Smooth muscle cell (in vitro differentiated cells): ENCODE data around the gene EFNA1. TPM values are rescaled to one million over a fixed set of nuclear protein-coding genes. Genes with fewer than 3 reads are reported as not detected.

ENCODE experiments used
- DNase-seq: peaks from one replicate; lab custom pipeline; 2025; ENCODE audit not compliant: unreplicated experiment; lab: John Stamatoyannopoulos, UW
- H2AFZ ChIP-seq: fragments of 200-600 bp; sonication (generic); 2 replicates; pipeline ENCODE4 v1.6.0; 2016; ENCODE audit warnings: antibody characterized with exemption, low read depth, mild to moderate bottlenecking
- H3F3A ChIP-seq: fragments of 200-600 bp; sonication (generic); 2 replicates; pipeline ENCODE4 v1.6.0; 2017; ENCODE audit warnings: antibody characterized with exemption, low read depth
- H3K27ac ChIP-seq: fragments of 200-600 bp; sonication (generic); 2 replicates; pipeline ENCODE4 v1.5.1; 2016; ENCODE audit warnings: low read depth, mild to moderate bottlenecking
- H3K27me3 ChIP-seq: fragments of 200-600 bp; sonication (generic); 2 replicates; pipeline ENCODE4 v1.6.1; 2016; ENCODE audit warnings: low read depth, mild to moderate bottlenecking
- H3K36me3 ChIP-seq: fragments of 200-600 bp; sonication (generic); 2 replicates; pipeline ENCODE4 v1.5.1; 2016; ENCODE audit warnings: low read depth
- H3K4me1 ChIP-seq: fragments of 200-600 bp; sonication (generic); 2 replicates; pipeline ENCODE4 v1.5.1; 2016; ENCODE audit warnings: low read depth
- H3K4me2 ChIP-seq: fragments of 200-600 bp; sonication (generic); 2 replicates; pipeline ENCODE4 v1.6.0; 2016; ENCODE audit warnings: mild to moderate bottlenecking
- H3K4me3 ChIP-seq: fragments of 200-600 bp; sonication (generic); 2 replicates; pipeline ENCODE4 v1.5.1; 2016; ENCODE audit warnings: mild to moderate bottlenecking
- H3K79me2 ChIP-seq: fragments of 200-600 bp; sonication (generic); 2 replicates; pipeline ENCODE4 v1.6.0; 2016; ENCODE audit warnings: low read depth, mild to moderate bottlenecking
- H3K9ac ChIP-seq: fragments of 200-600 bp; sonication (generic); 2 replicates; pipeline ENCODE4 v1.6.0; 2016; ENCODE audit warnings: low read depth
- H3K9me3 ChIP-seq: fragments of 200-600 bp; sonication (generic); replicated peaks from 2 replicates; pipeline ENCODE4 v1.5.1; 2016; ENCODE audit warnings: low read depth
- H4K20me1 ChIP-seq: fragments of 200-600 bp; sonication (generic); 2 replicates; pipeline ENCODE4 v1.6.0; 2016; ENCODE audit warnings: low read depth
- CTCF ChIP-seq: fragments of 200-600 bp; sonication (generic); IDR thresholded peaks from 2 replicates; pipeline ENCODE4 v1.5.1; 2017; ENCODE audit warnings: borderline replicate concordance, mild to moderate bottlenecking, antibody characterized with exemption; ENCODE audit not compliant: insufficient read depth, poor library complexity, severe bottlenecking
- WGBS: methylation state at CpG from one replicate; pipeline ENCODE4 v1.1.7; 2016; ENCODE audit warnings: low lambda C conversion rate; 5-methylcytosine and 5-hydroxymethylcytosine counted together
- polyA plus RNA-seq: library from polyadenylated mRNA; unstranded; fragments of >200 nt; fragmentation: Nextera tagmentation; extraction: Ambion mirVana; gene quantifications from 2 replicates; pipeline ENCODE4 v1.2.1, GENCODE V29; 2016
- total RNA-seq: library from RNA; depleted of rRNA; stranded (reverse); fragments of >200 nt; gene quantifications from 2 replicates; pipeline ENCODE4 v1.2.3, GENCODE V29; 2014

Gene EFNA1
- total and polyA plus RNA-seq, 2 experiments from 2014 or later, result 16.4 to 20.9 TPM

DNA sequence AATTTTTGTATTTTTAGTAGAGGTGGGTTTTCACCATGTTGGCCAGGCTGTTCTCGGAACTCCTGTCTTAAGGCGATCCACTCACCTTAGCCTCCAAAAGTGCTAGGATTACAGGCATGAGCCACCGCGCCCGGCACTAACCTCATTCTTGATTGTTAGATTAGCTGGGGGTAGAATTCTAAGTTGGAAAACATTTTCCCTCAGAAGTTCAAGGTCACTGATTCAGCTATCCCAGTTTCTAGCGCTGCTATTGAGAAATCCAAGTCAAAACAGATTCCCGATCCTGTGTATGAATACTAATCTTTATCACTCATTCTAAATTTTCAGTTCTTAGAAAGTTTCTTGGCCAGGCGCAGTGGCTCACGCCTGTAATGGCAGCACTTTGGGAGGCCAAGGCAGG is 24.4 kb upstream of the EFNA1 start:
- H3K4me1 ChIP-seq, result no peaks in the 10 kb centered on the region
- H3K27ac ChIP-seq, result no peak overlapping the region
- 95% methylated on average over 9 of the region's 9 CpGs for WGBS
- H3K9me3 ChIP-seq, result no peaks in the 10 kb centered on the region
- H3K36me3 ChIP-seq, result no peaks in the 10 kb centered on the region
- H4K20me1 ChIP-seq, result no peaks in the 10 kb centered on the region
- no peak overlapping the region for H3K9ac ChIP-seq
- no peak overlapping the region for H3K4me3 ChIP-seq
- no peaks in the 10 kb centered on the region for H3K79me2 ChIP-seq
- H3K27me3 ChIP-seq, result no peaks in the 10 kb centered on the region
- no peak overlapping the region for H2AFZ ChIP-seq
- TF ChIP-seq CTCF, result no peak
- no peak overlapping the region for H3K4me2 ChIP-seq
- H3F3A ChIP-seq, result no peaks in the 10 kb centered on the region
- DNase-seq, result no peak

- Histone ChIP-seq H3K4me2 (no peak overlapping the region), H2AFZ (no peak overlapping the region), H3F3A (no peaks in the 10 kb centered on the region), H3K9me3 (no peaks in the 10 kb centered on the region), H3K27me3 (no peaks in the 10 kb centered on the region), H3K27ac (no peak overlapping the region), H4K20me1 (no peaks in the 10 kb centered on the region), H3K9ac (no peak overlapping the region), H3K36me3 (no peaks in the 10 kb centered on the region), H3K4me3 (no peak overlapping the region), H3K79me2 (no peaks in the 10 kb centered on the region), H3K4me1 (no peaks in the 10 kb centered on the region)
- DNase-seq, result no peak
- TF ChIP-seq CTCF, result no peak
- WGBS, result 92% methylated on average over 7 of the region's 7 CpGs
Observed at GRCh38 chr1:155104605-155105534, 22.8 kb upstream of the EFNA1 start.

- no peak overlapping the region for H3K27ac ChIP-seq
- 90% methylated on average over 7 of the region's 7 CpGs for WGBS
- no peaks in the 10 kb centered on the region for H3K9me3 ChIP-seq
- no peaks in the 10 kb centered on the region for H4K20me1 ChIP-seq
- H3K27me3 ChIP-seq, result no peaks in the 10 kb centered on the region
- TF ChIP-seq CTCF, result no peak
- H3K4me3 ChIP-seq, result no peak overlapping the region
- no peaks in the 10 kb centered on the region for H3K79me2 ChIP-seq
- H2AFZ ChIP-seq, result no peak overlapping the region
- no peaks in the 10 kb centered on the region for H3K4me1 ChIP-seq
- no peak for DNase-seq
- H3K9ac ChIP-seq, result no peak overlapping the region
- H3K4me2 ChIP-seq, result no peak overlapping the region
- H3F3A ChIP-seq, result no peaks in the 10 kb centered on the region
- H3K36me3 ChIP-seq, result no peaks in the 10 kb centered on the region
Observed at GRCh38 chr1:155105604-155106011, 22.1 kb upstream of the EFNA1 start.
